GM12873 (cell line): Measurements from ENCODE around the gene EML3.

ENCODE experiments used
- TF ChIP-seq, protein P1 (sequence below): IDR thresholded peaks from 2 replicates; pipeline ENCODE4 v1.5.1; 2012; ENCODE audit warnings: low read depth, mild to moderate bottlenecking, moderate library complexity, low read length, control low read depth; ENCODE audit not compliant: insufficient read depth; ENCODE audit errors: missing control alignments

EML3 gene

DNA sequence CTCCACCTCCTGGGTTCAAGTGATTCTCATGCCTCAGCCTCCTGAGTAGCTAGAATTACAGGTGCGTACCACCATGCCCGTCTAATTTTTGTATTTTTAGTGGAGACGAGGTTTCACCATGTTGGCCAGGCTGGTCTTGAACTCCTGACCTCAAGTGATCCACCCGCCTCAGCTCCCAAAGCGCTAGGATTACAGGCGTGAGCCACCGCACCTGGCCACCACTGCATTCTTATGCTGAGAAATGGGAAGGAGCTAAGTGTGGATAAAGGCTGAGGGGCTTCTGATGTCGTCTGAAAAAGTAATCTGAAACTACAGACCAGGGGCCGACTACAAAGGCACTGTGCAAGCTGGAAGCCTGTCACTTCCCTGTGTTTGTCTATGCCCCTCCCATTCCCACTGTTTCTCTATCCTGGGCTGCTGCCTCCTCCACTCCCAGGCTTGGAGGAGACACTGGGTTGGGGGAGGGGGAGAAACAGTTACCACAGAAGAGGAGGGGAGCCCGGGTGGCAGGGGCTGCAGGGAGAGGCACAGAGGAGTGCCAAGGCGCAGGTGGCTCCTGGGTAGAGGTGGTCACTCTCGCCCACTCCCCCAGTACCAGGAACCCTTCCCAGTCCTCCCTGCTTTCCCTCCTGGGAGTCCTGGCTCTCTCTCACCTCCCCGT, 8.0 kb downstream of the EML3 start:
- TF ChIP-seq, protein P1, sequence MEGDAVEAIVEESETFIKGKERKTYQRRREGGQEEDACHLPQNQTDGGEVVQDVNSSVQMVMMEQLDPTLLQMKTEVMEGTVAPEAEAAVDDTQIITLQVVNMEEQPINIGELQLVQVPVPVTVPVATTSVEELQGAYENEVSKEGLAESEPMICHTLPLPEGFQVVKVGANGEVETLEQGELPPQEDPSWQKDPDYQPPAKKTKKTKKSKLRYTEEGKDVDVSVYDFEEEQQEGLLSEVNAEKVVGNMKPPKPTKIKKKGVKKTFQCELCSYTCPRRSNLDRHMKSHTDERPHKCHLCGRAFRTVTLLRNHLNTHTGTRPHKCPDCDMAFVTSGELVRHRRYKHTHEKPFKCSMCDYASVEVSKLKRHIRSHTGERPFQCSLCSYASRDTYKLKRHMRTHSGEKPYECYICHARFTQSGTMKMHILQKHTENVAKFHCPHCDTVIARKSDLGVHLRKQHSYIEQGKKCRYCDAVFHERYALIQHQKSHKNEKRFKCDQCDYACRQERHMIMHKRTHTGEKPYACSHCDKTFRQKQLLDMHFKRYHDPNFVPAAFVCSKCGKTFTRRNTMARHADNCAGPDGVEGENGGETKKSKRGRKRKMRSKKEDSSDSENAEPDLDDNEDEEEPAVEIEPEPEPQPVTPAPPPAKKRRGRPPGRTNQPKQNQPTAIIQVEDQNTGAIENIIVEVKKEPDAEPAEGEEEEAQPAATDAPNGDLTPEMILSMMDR: no peak

DNA sequence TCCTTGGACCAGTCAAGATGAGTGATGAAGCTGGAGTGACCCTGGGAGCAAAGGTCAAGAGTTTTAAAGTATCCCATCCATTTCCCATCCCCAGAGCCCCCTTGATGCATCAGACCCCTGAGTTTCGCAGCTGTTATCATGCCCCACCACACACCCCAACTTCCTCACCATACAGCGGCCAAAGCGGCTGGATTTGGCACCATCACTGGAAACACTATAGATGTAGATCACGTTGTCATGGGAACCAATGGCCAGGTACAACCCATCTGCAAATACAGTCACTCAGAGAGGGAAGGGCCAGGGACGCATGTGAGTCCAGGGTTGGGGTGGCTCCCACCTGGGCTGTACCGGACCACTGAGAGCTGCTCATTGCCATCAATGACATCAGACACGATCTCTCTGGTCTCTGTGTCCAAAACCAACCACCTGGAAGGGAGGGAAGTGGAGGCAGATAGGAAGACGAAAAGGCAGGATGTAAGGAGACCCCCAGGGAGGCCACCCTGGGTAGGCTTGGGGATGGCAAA, 8.7 kb downstream of the EML3 start:
- TF ChIP-seq, protein P1: no peak

DNA sequence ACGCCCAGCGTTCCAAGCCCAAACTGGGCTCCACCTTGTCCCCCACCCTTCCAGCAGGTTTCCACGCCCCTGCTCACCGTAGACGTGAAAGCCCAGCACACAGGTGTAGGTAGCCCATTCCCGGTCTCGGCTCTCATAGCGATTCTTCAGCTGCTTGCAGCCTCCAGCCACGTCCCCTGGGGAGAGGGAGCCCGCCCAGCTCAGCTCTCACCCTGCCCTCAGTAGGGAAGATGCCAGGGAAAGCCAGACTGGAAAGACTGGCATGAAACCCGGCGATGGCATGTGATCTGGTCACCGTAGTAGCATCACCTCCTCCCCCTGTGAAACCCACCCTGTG, 9.5 kb downstream of the EML3 start:
- TF ChIP-seq, protein P1: no peak

DNA sequence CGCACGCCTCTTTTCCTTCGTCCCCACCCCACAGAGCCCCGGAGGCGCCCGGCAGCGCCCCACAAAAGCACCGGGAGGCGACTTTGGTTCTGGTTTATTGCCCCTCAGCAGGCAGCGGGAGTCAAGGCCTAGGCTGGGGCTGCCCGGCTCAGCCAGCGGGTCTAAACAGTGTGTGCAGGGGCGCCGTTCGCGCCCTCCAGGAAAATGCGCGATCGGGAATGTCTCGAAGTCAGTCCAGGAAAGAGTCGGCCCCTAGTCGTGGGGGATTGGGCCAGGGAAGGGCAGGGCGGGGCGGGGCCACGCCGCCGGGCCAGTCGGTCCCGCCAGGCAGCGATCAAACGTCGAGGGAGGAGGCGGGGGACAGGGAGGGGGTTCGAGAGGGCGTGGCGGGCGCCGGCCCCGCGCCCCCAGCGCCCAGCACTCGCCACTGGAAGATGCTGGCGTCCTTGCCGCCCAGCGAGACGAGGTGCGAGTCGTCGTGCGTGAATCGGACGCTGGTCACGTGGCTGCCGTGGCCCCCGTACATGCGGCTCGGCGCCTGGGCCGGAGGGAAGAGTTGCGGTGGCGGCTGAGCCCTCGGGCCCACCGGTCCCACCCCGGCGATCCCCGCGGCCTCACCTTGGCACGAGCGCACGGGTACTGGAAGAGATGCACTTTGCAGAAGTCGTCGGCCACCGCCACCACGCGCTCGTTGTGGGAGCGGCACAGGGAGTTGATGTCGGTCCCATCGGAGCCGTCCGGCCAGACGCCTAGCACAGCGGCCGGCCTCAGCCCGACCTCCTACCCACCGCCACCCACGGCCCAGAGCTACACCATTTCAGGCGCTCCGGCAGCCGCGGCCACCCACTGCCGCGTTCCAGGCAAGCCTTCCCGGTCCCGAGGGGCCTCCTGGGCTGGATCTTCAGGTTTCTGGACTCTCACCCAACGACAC, 10.2 kb downstream of the EML3 start:
- TF ChIP-seq, protein P1: no peak

DNA sequence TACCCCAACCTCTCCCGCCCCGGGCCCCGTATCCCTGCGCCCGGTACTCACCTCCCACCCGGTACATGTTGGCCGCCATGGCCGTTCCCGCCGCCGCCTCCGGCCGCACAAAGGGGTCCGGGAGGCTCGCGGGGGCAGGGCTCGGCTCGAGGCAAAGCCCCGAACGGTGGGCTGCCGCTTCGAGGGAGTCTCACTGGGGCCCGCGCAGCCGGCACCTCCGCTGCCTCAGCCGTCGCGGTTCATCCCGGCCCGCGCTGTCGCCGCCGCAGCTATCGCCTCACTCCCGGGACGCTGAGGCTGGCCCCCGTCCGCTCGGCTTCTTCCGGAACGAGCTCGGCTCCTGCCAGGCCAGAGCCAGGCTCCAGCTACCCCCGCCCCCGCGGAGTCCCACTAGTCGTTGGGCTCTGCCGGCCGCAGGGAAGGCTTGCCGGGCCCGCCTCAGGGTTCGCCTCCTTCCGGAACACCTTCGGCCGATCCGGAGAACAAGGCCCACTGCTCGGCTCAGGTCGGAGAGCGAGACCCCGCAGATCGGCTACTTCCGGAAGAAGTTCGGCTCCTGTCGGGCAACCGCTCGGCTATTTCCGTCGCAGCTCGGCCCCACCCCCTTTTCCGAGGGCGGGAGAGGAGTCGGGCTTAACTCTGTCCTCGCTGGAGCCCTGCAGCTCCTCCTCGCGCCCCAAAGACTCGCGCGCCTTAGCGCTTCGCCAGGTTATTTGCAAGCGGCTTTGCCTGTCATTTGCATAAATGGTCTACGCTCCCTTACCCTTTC, 11.0 kb downstream of the EML3 start, which contains the start of gene MTA2:
MTA2 (minus strand) TSS at position 494 of the 769 bp plus-strand sequence; CDS start at position 79, 415 bp downstream.
- TF ChIP-seq, protein P1: no peak

DNA sequence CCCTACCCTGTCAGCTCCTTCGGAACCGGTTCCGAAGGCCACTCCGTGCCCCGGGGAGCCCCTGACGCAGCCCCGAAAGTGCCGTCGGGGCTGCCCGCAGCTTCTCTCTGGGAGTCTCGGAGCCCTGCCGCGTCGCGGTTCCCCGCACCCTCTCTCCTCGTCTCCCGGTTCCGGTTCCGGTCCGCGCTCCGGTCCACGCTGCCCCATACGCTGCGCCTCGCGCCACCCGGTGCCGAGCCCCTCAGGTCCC, 11.5 kb downstream of the EML3 start:
- TF ChIP-seq, protein P1: no peak
